ENCODE results near the gene RAB40C.
"Not testable (repeated sequence)": the region's sequence is repeated elsewhere in the genome, so short reads cannot be mapped to it uniquely, and the experiment has no call there.

RAB40C gene

DNA sequence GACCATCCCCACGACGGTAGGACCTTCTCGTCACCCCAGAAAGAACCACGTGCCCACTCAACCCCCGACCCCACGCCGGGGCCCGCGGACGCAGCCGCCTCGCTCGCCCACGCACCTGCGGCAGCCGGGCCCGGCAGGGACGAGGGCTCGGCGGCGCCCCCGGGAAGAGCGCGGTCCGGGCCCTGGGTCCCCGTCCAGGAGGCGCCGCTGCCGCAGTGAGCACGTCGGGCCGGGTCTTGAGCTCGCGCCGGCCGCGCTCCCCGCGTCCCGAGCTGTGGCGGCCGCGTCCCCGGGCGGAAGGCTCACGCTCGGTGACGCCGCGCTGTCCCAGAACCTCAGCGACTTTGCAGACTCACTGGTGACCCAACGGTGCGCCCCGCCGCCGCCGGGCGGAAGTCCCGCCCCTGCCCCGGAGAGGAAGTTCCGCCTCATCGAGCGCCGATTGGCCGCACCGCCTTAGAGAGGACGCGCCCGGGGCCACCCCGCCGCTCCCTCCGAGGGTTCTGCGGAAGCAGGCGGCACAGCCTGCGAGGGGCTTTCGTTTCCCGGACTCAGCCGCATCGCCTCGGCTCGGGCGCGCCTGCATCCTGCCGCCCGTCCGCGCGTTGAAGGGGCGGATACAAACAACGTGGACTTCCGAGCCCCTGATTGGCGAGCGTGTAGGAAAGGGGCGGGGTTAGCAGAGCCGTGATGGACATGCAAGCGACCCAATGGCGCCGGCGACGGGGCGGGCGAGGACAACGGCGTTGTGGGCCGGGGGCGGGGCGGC lies 793 bp upstream of the RAB40C start:
- peak; percentile 90 for DNase-seq (ENCODE audit: insufficient read length, low spot score)
- FAIRE-seq = no peak

DNA sequence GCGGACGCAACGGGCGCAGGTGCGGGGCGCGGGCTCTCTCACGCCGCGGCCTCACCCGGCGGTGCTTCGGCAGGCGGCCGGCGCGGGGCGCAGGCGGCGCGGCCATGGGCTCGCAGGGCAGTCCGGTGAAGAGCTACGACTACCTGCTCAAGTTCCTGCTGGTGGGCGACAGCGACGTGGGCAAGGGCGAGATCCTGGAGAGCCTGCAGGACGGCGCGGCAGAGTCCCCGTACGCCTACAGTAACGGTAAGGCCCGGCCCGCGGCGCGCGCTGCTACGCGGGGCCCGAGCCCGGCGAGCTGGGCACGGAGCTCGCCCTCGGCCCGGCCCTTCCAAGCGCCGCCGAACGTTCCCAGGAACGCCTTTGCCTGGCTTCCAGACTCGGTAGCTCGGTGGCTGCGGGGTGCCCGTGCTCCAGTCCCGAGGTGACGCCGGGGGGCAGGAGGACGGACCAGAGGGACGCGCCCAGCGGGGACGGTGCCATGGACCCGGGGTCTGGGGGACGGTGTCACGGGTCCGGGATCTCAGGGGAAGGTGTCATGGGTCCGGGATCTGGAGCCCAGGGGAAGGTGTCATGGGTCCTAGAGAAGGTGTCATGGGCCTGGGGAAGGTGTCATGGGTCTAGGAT lies 435 bp downstream of the RAB40C start:
- DNase-seq (ENCODE audit: insufficient read length, low spot score) = no peak
- FAIRE-seq = no peak

DNA sequence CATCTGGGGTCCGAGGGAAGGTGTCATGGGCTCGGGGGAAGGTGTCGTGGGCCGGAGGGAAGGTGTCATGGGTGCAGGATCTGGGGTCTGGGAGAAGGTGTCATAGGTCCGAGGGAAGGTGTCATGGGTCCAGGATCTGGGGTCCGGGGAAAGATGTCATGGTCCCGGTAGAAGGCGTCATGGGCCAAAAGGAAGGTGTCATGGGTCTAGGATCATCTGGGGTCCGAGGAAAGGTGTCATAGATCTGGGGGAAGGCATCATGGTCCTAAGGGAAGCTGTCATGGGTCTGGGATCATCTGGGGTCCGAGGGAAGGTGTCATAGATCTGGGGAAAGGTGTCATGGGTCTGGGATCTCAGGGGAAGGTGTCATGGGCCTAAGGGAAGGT lies 942 bp downstream of the RAB40C start:
- no peak for FAIRE-seq
- no peak for DNase-seq (ENCODE audit: insufficient read length, low spot score)

GRCh38 chr16:591231-591630 lies 1.4 kb downstream of the RAB40C start:
- DNase-seq (ENCODE audit: insufficient read length, low spot score) (no peak), FAIRE-seq (no peak)

- DNase-seq (ENCODE audit: insufficient read length, low spot score) (no peak), FAIRE-seq (no peak)
Measured at GRCh38 chr16:591892-592517, 2.1 kb downstream of the RAB40C start.

DNA sequence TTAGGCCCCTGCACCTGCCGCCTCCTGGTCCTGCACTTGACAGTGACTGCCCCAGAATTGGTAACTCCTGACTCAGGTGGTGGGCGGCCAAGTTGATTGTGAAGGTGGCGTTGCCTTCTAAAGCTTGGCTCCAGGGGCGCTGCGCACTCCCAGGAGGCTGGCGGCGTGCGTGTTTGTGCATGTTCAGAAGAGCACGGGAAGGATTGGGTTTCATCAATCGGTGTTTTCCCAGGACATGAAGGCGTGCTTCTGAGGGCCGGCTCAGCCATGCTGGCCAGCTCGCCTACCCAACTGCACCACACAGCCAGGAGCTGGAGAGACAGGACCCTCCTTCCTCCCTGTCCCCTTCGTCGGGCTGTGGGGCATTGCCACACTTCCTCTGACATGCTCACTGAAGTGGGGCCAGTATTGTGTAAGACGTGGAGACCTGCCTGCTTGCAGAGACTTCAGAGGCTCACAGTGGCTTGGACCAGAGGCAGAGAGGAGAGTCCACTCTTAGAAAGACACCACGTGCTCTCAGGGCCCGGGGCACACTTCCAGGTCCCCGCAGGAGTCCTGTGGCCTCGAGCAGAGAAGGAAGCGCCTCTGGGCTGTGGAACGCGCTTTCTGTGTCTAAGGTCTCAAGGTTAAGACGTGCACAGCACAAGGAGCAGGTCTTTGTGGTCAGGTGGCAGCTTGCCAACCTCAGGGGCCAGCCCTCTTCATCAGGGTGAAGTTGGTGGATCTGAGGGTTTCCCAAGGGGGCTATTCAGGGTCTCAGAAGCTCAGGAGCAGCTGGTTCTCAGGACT lies 2.8 kb downstream of the RAB40C start:
- FAIRE-seq (no peak), DNase-seq (ENCODE audit: insufficient read length, low spot score) (no peak)

DNA sequence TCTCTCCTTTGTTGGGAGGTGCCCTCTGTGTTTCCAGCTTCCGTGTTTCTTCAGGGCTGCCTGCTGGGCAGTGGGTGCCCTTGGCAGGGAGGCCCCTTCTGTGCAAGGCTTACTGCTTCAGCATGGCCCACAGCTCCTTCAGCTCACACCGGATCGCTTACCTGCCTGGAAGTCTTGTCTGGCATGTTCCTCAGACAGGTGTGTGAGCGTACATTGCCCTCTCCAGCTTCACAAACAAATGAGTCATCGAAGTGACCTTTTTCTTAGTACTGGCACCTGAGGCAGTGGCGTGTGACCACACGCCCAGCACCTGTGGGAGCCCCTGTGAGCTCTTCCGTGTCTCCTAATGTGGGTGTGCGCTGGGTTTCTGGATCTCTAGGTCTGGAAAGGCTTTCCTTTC lies 3.5 kb downstream of the RAB40C start:
- no peak for DNase-seq (ENCODE audit: insufficient read length, low spot score)

GRCh38 chr16:593807-594206 lies 3.9 kb downstream of the RAB40C start:
- FAIRE-seq = no peak
- no peak for DNase-seq (ENCODE audit: insufficient read length, low spot score)

More for the DNA sequence above, 3.5 kb downstream of the RAB40C start:
- no peak for FAIRE-seq

DNA sequence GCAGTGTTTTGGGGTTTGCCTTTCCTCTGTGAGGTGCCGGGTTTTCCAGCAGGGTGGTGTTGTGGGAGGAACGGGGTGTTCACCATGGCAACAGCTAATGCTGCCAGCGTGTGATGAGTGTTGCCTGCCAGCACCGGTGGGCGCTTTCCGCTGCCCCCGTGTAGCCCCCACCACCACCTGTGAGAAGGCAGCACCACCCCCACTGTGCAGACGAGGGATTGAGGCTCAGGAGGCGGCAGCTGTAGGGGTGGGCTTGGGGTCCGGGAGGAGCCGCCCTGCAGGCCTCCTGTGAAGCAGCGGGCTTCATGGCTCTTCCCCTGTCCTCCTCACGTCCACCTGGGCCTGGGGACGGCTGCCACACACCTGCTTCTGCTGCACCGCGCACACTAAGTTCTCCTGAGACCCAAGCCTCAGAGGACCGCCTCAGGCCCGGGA lies 5.2 kb downstream of the RAB40C start:
- no peak for FAIRE-seq
- DNase-seq (ENCODE audit: insufficient read length, low spot score) = no peak

DNA sequence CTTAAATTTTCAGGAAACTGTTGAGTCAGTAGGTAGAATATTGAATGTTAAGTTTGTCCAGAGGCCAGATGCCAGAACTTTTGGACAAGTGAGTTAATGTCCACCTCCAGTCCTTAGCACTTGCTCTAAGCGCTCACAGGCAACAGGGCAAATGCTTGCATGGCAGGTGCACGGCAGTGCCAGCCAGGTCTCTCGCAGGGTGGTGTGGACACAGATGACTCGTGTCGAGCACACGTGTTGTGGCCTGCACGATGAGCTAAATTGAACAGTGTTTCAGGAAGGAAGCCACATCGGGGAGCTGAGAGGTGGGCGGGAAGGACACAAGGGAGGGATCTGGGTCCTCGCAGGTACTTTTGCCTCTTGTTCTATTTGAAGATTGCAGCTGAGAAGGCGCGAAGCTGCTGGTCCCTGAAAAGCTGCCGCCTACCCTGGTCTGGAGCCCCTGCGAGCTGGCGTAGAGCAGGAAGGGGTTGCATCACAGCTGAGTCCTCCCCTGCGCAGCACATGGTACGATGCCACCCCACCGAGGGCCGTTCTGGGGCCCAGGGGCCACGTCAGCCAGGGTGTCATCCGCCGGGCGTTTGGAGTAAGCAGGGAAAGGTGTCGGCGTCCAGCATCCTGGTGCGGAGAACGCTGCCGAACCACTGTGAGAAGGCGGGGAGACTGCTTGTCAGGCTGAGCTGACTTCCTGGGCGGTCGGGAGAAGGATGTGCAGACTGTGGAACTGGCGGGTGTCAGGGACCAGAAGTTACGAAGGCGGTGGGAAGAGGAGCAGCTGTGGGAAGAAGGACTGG lies 6.3 kb downstream of the RAB40C start:
- FAIRE-seq (no peak), DNase-seq (ENCODE audit: insufficient read length, low spot score) (no peak)

DNA sequence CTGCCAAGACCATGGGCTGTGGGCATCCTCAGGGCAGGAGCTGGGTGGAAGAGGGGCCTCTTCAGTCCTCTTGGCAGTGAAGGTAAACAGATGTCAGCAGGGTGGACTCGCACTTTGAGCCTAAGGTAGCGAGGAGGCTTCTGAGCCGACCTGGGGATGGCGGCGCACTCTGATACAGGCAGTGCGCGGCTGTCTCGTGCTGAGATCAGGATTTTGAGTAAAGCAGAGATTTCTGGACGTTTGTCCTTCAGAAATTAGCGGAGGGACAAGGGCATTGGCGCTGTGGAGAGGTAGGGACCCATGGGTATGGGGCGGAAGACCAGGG lies 6.8 kb downstream of the RAB40C start:
- no peak for FAIRE-seq
- DNase-seq (ENCODE audit: insufficient read length, low spot score) = no peak

DNA sequence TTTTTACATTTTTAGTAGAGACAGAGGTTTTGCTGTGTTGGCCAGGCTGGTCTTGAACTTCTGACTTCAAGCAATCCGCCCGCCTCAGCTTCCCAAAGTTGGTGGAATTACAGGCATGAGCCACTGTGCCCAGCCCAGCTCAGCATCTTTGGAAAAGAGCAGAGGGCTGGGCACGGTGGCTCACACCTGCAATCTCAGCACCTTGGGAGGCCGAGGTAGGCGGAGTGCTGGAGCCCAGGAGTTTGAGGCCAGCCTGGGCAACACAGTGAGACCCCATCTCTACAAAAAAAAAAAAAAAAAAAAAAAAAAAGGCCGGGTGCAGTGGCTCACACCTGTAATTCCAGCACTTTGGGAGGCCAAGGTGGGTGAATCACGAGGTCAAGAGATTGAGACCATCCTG lies 7.8 kb downstream of the RAB40C start:
- DNase-seq (ENCODE audit: insufficient read length, low spot score); FAIRE-seq: not testable (repeated sequence)

DNA sequence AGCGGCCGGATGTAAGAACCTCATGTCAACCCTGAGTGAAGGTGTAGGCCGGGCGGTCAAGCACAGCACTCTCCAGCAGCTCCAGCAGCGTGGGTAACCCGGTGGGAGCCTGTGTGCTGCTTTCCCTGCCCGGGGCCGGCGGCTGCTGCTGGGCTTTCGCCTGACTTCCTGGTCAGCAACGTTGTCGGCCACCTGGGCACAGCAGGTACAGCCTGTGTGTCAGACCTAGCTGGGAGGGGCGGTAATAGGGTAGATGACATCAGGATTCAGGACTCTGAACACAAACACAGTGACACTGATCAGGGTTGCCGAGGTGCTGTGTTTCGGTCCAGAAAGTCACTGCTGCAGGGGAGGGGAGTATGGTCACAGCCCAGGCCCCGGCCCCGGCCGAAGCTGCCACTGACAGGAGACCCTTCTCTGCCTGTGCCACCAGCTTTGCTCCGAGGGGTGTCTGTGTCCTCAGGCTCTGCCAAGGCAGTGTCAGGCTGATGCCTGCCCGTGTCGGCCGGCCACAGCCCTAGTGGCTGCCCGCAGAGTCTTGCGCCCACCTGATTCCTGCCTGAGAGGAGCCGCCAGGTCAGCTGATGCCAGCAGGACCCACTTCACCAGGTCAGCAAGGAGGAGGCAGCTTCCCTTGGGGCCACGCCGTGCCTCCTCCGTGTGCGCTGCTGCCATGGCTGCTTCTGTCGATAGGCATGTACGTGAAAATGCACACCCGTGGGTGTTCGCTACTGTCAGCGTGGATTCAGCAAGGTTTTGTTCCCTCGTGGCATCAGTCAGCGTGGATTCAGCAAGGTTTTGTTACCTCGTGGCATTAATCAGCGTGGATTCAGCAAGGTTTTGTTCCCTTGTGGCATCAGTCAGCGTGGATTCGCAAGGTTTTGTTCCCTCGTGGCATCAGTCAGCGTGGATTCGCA lies 9.2 kb downstream of the RAB40C start:
- FAIRE-seq (no peak), DNase-seq (ENCODE audit: insufficient read length, low spot score) (no peak)

DNA sequence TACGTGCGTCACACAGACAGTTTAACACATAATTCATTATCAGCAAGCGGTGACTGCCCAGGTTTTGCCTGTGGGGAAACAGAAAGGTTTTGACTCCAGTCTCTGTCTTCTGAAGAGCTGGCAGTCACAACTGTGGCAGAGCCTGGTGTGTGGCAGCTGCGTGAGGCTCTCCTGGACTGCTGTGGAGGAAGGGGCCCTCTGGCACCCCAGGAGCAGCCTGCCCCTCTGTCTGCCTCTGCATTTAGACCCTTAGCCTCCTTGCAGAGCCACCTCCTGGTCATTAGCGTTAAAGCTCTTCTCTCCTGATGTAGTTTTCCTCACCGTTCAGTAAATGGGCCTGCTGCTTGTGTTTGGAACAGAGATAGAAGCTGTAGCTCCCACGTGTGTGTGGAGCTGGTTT lies 10.9 kb downstream of the RAB40C start:
- FAIRE-seq = no peak
- no peak for DNase-seq (ENCODE audit: insufficient read length, low spot score)

DNA sequence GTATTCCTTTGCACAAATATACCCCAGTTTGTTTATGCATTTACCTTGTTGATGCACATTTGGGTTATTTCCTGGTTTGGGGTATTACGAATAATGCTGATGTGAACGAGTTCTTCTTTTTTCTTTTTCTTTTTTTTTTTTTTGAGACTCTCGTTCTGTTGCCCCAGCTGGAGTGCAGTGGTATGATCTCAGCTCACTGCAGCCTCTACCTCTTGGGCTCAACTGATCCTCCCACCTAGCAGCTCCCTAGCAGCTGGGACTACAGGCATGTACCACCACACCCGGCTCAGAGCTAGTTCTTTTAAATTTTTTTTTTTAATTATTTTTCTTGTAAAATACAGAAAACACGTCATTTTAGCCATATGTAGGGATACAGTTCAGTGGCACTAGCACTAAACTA lies 14.1 kb downstream of the RAB40C start:
- DNase-seq (ENCODE audit: insufficient read length, low spot score) = no peak
- FAIRE-seq = no peak

DNA sequence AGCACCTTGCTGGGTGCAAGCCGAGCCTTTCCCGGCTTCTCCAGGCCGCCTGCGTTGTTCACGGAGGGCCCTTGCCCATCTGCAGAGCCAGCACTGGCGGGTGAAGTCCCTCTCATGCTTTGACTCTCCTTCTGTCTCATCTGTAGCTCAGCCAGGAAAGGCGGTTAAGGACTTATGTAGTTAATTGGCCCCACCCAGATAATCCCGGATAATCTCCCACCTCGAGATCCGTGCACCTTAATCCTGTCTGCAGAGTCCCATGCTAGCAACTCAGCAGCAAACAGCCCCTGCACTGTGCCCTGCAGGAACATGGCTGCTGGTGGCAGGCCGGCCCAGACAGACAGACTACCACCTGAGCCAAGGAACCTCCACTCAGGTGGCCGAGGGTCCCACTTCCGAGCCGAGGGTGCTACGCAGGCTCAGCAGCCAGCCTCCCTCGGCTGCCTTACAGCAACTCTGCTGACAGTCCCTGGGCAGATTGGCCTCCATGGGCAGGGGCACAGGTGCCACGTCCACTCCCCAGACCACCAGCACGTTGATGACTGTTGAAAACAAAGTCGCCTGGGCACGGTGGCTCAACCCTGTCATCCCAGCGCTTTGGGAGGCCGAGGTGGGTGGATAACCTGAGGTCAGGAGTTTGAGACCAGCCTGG lies 16.9 kb downstream of the RAB40C start:
- DNase-seq (ENCODE audit: insufficient read length, low spot score) (no peak), FAIRE-seq (no peak)

GRCh38 chr16:608019-608418 lies 18.2 kb downstream of the RAB40C start:
- no peak for DNase-seq (ENCODE audit: insufficient read length, low spot score)
- no peak for FAIRE-seq

GRCh38 chr16:609316-609715 lies 19.4 kb downstream of the RAB40C start:
- FAIRE-seq = no peak
- DNase-seq (ENCODE audit: insufficient read length, low spot score) = no peak

GRCh38 chr16:609984-610383 lies 20.1 kb downstream of the RAB40C start:
- FAIRE-seq = no peak
- no peak for DNase-seq (ENCODE audit: insufficient read length, low spot score)

All from HTR-8/SVneo (cell line).